Thoracic aorta (tissue), 2 donors: ENCODE data around the gene CPN2. TPM values are rescaled to one million over a fixed set of nuclear protein-coding genes. Genes with fewer than 3 reads are reported as not detected.

Experiments
- ATAC-seq: fragments of 150-250 bp; one replicate; pipeline ENCODE4 v1.8.0; 2017; ENCODE audit warnings: low read depth; ENCODE audit not compliant: insufficient number of reproducible peaks, low FRiP score
- DNase-seq: peaks from one replicate; pipeline ENCODE4 v3.0.0-alpha.2; 2020; ENCODE audit warnings: low spot score
- H3K27ac ChIP-seq, 2 donors: fragments of 200-600 bp; sonication (generic); 1 replicate in 1 of 2; 2 replicates in 1 of 2; pipeline ENCODE4 v1.5.1; 2016; ENCODE audit warnings: mild to moderate bottlenecking in 2 of 2, moderate library complexity in 2 of 2
- H3K27me3 ChIP-seq: fragments of 200-600 bp; sonication (generic); replicated peaks from 2 replicates; pipeline ENCODE4 v1.6.0; 2016; ENCODE audit warnings: mild to moderate bottlenecking; ENCODE audit not compliant: insufficient read depth
- H3K36me3 ChIP-seq: fragments of 200-600 bp; sonication (generic); one replicate; pipeline ENCODE4 v1.5.1; 2016
- H3K4me1 ChIP-seq, 2 donors: fragments of 200-600 bp; sonication (generic); 1 replicate in 1 of 2; 2 replicates in 1 of 2; pipeline versions ENCODE4 v1.5.1 to v1.6.0; 2016; ENCODE audit warnings: low read depth in 2 of 2, mild to moderate bottlenecking in 1 of 2; ENCODE audit not compliant: control insufficient read depth in 1 of 2
- H3K4me3 ChIP-seq: fragments of 200-600 bp; sonication (generic); 2 replicates; pipeline ENCODE4 v1.5.1; 2016; ENCODE audit warnings: mild to moderate bottlenecking
- H3K9me3 ChIP-seq: fragments of 200-600 bp; sonication (generic); 2 replicates; pipeline ENCODE4 v1.5.1; 2016
- total RNA-seq, 2 donors: library from RNA; depleted of rRNA; stranded (reverse); fragments of >200 nt; gene quantifications; one replicate each; pipeline versions ENCODE4 v1.1.0 to v1.2.3, GENCODE V29; 2016
- TF ChIP-seq, protein P1 (sequence below): fragments of 200-600 bp; sonication (generic); IDR thresholded peaks from one replicate; pipeline ENCODE4 v1.5.1; 2019; ENCODE audit warnings: antibody characterized with exemption

Gene CPN2
- total RNA-seq, 2 donors from 2014 or later: not detected

DNA sequence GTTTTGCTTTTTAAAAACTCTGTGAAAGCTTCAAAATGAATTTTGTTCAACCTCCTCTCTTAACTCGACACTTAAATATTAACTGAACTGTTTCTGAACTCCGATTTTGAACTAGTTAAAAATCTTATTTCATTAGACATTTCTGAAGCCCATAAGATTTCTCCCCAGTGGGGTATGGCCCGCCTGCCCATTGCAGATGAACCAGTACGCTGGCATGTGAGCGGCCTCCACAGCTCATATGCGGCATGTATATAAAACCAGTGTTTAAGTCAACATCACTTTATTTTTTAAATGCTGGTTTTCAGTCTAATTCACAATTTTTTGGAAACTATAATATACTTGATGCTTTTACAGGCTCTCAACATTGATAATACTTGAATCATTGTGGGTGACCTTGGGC, 50.2 kb downstream of the CPN2 start:
- H3K27ac ChIP-seq: no peak overlapping the region
- ATAC-seq (no peak), DNase-seq (no peak)
- TF ChIP-seq, protein P1, sequence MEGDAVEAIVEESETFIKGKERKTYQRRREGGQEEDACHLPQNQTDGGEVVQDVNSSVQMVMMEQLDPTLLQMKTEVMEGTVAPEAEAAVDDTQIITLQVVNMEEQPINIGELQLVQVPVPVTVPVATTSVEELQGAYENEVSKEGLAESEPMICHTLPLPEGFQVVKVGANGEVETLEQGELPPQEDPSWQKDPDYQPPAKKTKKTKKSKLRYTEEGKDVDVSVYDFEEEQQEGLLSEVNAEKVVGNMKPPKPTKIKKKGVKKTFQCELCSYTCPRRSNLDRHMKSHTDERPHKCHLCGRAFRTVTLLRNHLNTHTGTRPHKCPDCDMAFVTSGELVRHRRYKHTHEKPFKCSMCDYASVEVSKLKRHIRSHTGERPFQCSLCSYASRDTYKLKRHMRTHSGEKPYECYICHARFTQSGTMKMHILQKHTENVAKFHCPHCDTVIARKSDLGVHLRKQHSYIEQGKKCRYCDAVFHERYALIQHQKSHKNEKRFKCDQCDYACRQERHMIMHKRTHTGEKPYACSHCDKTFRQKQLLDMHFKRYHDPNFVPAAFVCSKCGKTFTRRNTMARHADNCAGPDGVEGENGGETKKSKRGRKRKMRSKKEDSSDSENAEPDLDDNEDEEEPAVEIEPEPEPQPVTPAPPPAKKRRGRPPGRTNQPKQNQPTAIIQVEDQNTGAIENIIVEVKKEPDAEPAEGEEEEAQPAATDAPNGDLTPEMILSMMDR: no peak
- no peak overlapping the region for H3K4me3 ChIP-seq
- H3K4me1 ChIP-seq: peaks cover 8 to 34% of the 10 kb centered on the region in 2 donors
- no peaks in the 10 kb centered on the region for H3K36me3 ChIP-seq
- no peaks in the 10 kb centered on the region for H3K9me3 ChIP-seq
- H3K27me3 ChIP-seq: no peaks in the 10 kb centered on the region

DNA sequence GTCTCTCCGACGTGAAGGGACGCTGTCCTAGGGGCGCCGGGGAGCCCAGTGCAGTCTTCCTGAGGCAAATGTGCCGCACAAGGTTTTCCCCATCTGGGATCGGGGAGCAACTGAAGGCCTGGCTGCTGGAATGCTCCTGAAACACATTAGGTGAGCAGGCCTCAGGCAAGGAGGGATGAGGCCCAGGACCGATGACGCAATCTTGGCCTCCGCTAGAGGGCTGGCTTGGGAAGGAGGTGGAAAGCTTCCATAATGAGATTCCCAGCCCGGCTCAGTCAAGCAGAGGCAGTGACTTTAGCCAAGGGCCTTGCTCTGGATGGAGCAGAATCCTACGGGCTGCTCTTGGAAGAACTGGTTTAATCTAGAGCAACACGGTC, 50.8 kb downstream of the CPN2 start:
- peaks cover 8 to 34% of the 10 kb centered on the region in 2 donors for H3K4me1 ChIP-seq
- ATAC-seq (peak; percentile 66), DNase-seq (no peak)
- H3K27ac ChIP-seq: peak overlapping the region in 1 of 2 donors; percentile 43
- no peak overlapping the region for H3K4me3 ChIP-seq
- no peaks in the 10 kb centered on the region for H3K9me3 ChIP-seq
- no peaks in the 10 kb centered on the region for H3K27me3 ChIP-seq
- no peaks in the 10 kb centered on the region for H3K36me3 ChIP-seq
- TF ChIP-seq, protein P1: peak; percentile 25

DNA sequence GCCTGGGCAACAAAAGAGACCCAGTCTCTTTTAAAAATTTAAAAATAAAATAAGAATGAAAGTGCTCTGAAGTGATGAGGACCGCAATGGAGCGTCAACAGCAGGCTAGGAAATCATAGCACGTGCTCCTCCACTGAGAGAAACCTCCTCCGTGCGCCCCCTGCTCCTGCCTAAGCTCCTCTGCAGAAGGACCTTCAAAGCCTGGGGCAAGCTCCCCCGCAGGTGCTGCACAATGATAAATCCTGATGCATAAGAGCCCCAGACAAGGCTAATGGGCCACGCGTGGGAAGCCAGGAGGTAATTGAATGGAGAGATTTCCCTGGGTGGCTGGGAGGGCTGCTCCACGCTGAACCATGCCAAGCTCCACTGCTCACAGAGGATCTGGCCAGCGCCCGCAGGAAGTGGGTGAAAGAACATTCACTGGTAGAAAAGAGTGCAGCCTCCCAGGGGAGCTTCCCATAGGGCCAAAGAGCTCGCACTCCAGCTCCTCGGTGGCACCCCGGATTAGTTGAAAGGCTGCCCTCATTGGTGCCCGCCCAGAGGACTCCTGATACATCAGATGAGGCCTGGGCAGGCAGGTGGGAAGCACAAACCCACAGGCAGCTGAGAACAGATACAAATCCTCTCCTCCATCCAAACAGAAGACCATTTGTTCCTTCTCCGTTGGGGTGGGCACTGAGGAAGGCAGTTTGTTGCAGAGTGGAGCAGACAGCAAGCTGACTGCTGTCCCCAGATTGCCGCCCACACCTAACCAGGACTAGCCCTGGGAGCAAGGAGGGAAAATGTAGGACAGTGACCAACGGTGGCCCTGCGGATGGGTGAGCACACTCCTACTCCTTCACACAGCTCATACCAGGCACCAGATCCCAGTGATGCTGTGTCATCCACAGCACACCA, 52.5 kb downstream of the CPN2 start:
- DNase-seq (no peak), ATAC-seq (no peak)
- H3K4me3 ChIP-seq: no peak overlapping the region
- H3K27ac ChIP-seq: peak overlapping the region in 1 of 2 donors; percentile 23
- no peaks in the 10 kb centered on the region for H3K27me3 ChIP-seq
- TF ChIP-seq, protein P1: no peak
- H3K4me1 ChIP-seq: peaks cover 8 to 34% of the 10 kb centered on the region in 2 donors
- no peaks in the 10 kb centered on the region for H3K9me3 ChIP-seq
- no peaks in the 10 kb centered on the region for H3K36me3 ChIP-seq

DNA sequence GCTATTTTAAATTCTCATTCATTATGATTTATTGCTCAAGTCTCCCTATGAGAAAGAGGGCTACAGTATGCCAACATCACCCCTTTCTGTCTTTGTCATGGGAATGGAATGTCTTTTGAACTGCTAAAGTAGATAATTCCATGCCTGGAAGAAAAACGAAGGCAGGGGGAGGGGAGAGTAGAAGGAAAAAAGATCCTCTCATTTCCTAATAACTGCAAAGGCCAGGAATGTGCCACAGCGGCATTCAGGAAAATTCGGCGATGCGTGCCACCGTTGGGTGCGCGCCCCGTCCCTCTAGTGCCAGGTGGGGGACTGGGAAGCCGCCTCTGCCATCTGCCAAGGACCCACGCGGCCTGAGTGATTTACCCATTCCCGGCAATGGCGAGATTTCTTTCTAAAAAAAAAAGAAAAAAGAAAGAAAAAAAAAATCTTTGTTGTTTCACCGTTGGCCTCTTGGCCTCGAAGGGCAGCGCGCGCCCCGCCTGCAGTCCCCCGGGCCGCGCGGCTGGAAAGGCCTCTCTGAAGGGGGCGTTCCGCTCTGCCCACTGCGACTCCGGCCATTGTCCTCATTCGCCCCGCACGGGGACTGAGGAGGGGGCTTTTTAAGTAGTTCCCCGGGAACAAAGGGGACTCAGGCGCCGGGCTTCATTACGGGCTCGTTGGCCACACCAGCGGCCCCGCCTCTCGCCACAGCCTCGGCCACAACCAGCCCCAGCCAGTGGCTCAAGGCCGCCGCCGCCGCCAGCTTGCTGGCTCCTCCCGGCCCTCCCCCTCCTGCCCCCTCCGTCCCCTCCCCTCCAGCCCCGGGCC, 54.5 kb downstream of the CPN2 start:
- ATAC-seq: peak; percentile 28
- H3K27ac ChIP-seq: peak overlapping the region; percentile 6 to 50
- H3K4me1 ChIP-seq: peaks cover 8 to 34% of the 10 kb centered on the region in 2 donors
- H3K4me3 ChIP-seq: peak overlapping the region; percentile 70
- no peaks in the 10 kb centered on the region for H3K36me3 ChIP-seq
- no peaks in the 10 kb centered on the region for H3K27me3 ChIP-seq
- H3K9me3 ChIP-seq: no peaks in the 10 kb centered on the region
- peak; percentile 39 for DNase-seq
- TF ChIP-seq, protein P1: peak; percentile 10

DNA sequence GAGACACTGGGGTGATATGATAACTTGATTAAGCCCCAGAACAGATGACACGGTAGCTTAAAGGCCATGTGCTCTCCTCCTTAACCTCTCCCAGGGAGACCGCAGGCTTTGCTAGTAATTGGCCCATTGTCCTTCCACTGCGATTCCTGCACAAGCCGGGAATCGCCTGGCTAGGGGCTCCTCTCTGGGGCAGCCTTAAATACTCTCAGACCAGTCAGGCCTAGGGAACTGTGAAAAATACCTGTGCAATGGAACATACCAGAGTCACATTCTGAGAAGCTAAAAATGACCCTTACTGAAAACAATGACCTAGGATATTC, 56.3 kb downstream of the CPN2 start:
- TF ChIP-seq, protein P1: no peak
- Histone ChIP-seq H3K4me1 (peaks cover 8 to 29% of the 10 kb centered on the region in 2 donors), H3K4me3 (no peak overlapping the region), H3K27me3 (no peaks in the 10 kb centered on the region), H3K36me3 (no peaks in the 10 kb centered on the region), H3K27ac (no peak overlapping the region), H3K9me3 (peaks cover 7% of the 10 kb centered on the region)
- ATAC-seq (no peak), DNase-seq (no peak)
